HL-60 (cell line): ENCODE data around the gene HECW1.

Source experiments
- DNase-seq, 2 experiments: peaks; one replicate each; pipeline ENCODE4 v3.0.0-alpha.2; 2010 to 2020; ENCODE audit warnings: low read depth in 1 of 2, low spot score in 1 of 2
- H3K27ac ChIP-seq: fragments of 250-450 bp; sonication (Bioruptor Pico); replicated peaks from 2 replicates; pipeline ENCODE4 v1.5.1; 2020; ENCODE audit warnings: mild to moderate bottlenecking, moderate library complexity
- H3K27me3 ChIP-seq: fragments of 250-450 bp; sonication (Bioruptor Pico); 2 replicates; pipeline ENCODE4 v1.5.1; 2021; ENCODE audit warnings: mild to moderate bottlenecking, moderate library complexity; ENCODE audit not compliant: insufficient read depth, poor library complexity, severe bottlenecking
- H3K4me3 ChIP-seq: replicated peaks from 2 replicates; pipeline ENCODE4 v1.5.1; 2011; ENCODE audit warnings: mild to moderate bottlenecking, control low read depth, low read length; ENCODE audit not compliant: insufficient read depth
- GABPA ChIP-seq: IDR thresholded peaks from 2 replicates; pipeline ENCODE4 v1.6.1; 2012; ENCODE audit warnings: low read depth
- POLR2AphosphoS5 ChIP-seq: IDR thresholded peaks from 2 replicates; pipeline ENCODE4 v1.6.1; 2012; ENCODE audit warnings: low read depth
- SPI1 ChIP-seq: IDR thresholded peaks from 2 replicates; pipeline ENCODE4 v1.6.1; 2012; ENCODE audit warnings: low read depth, mild to moderate bottlenecking, borderline replicate concordance
- TF ChIP-seq, protein P1 (sequence below): IDR thresholded peaks from 2 replicates; pipeline ENCODE4 v1.6.1; 2012; ENCODE audit warnings: low read depth; ENCODE audit not compliant: insufficient replicate concordance
- TF ChIP-seq, protein P2 (sequence below): IDR thresholded peaks from one replicate; pipeline ENCODE4 v1.5.1; 2011; ENCODE audit warnings: low read length, control low read depth, inconsistent platforms; ENCODE audit not compliant: insufficient read depth

HECW1 gene

DNA sequence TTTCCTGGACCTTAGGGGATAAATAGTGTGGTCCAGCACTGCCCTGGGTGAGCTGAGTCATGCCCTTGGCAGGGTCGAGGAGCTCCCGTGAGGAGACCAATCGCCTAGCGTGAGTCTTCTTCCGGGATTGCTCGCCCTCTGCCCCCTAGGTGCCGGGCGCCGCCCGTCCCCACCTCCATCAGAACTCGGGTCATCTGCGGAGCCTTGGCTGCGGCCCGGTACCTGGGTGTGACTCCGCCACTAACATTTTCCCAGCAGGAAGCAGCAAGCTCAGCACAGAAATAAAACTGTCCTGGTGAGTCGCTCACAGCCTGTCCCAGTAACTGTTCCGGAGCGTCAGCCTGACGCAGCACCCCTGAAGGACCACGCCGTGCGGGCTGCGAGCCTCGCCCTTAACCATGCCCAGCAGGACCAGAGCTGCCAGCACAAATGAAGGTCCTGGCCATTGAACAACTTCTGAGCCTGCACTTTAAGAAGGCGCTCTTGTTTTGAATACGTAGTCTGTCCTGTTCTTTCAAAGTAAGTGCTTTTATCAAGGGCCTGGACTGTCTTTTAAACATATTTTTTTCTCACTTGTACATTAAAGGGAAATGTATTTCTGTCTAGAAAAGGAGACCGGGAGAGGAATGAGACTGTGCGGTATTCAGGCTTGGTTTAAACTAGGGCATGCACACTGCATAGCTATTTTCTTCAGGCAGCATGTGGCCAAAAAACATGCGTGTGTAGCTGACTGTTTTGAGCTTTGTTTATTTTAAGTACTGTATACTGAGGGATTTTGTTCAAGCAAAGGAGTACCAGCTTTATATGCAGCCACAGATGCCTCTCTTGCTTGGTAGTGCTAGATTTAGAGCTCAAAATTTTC, 136.7 kb downstream of the HECW1 start:
- TF ChIP-seq POLR2AphosphoS5 (no peak), GABPA (no peak), SPI1 (no peak)
- TF ChIP-seq, protein P1, sequence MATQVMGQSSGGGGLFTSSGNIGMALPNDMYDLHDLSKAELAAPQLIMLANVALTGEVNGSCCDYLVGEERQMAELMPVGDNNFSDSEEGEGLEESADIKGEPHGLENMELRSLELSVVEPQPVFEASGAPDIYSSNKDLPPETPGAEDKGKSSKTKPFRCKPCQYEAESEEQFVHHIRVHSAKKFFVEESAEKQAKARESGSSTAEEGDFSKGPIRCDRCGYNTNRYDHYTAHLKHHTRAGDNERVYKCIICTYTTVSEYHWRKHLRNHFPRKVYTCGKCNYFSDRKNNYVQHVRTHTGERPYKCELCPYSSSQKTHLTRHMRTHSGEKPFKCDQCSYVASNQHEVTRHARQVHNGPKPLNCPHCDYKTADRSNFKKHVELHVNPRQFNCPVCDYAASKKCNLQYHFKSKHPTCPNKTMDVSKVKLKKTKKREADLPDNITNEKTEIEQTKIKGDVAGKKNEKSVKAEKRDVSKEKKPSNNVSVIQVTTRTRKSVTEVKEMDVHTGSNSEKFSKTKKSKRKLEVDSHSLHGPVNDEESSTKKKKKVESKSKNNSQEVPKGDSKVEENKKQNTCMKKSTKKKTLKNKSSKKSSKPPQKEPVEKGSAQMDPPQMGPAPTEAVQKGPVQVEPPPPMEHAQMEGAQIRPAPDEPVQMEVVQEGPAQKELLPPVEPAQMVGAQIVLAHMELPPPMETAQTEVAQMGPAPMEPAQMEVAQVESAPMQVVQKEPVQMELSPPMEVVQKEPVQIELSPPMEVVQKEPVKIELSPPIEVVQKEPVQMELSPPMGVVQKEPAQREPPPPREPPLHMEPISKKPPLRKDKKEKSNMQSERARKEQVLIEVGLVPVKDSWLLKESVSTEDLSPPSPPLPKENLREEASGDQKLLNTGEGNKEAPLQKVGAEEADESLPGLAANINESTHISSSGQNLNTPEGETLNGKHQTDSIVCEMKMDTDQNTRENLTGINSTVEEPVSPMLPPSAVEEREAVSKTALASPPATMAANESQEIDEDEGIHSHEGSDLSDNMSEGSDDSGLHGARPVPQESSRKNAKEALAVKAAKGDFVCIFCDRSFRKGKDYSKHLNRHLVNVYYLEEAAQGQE = no peak
- TF ChIP-seq, protein P2, sequence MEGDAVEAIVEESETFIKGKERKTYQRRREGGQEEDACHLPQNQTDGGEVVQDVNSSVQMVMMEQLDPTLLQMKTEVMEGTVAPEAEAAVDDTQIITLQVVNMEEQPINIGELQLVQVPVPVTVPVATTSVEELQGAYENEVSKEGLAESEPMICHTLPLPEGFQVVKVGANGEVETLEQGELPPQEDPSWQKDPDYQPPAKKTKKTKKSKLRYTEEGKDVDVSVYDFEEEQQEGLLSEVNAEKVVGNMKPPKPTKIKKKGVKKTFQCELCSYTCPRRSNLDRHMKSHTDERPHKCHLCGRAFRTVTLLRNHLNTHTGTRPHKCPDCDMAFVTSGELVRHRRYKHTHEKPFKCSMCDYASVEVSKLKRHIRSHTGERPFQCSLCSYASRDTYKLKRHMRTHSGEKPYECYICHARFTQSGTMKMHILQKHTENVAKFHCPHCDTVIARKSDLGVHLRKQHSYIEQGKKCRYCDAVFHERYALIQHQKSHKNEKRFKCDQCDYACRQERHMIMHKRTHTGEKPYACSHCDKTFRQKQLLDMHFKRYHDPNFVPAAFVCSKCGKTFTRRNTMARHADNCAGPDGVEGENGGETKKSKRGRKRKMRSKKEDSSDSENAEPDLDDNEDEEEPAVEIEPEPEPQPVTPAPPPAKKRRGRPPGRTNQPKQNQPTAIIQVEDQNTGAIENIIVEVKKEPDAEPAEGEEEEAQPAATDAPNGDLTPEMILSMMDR = no peak
- Histone ChIP-seq H3K27ac (no peak overlapping the region), H3K4me3 (no peak overlapping the region), H3K27me3 (peaks cover 4% of the 10 kb centered on the region)
- DNase-seq = no peak

DNA sequence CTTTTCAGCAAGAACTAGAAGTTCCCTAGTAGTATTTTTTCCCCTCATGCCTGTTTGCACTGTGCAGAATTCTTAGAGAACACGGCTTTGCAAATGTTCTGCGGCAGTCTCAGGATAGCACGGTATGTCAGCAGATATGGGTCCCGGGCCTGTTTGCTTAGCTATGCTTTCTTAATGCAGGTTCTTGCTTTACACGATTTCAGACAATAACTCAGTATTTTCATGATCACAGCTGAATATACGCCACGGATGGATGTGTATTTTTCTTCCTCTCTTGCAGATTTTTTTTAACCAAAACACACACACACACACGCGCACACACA, 137.3 kb downstream of the HECW1 start:
- TF ChIP-seq GABPA (no peak), SPI1 (no peak), POLR2AphosphoS5 (no peak)
- TF ChIP-seq, protein P1 = no peak
- TF ChIP-seq, protein P2 = no peak
- H3K27ac ChIP-seq = no peak overlapping the region
- H3K4me3 ChIP-seq = no peak overlapping the region
- peaks cover 4% of the 10 kb centered on the region for H3K27me3 ChIP-seq
- no peak for DNase-seq

DNA sequence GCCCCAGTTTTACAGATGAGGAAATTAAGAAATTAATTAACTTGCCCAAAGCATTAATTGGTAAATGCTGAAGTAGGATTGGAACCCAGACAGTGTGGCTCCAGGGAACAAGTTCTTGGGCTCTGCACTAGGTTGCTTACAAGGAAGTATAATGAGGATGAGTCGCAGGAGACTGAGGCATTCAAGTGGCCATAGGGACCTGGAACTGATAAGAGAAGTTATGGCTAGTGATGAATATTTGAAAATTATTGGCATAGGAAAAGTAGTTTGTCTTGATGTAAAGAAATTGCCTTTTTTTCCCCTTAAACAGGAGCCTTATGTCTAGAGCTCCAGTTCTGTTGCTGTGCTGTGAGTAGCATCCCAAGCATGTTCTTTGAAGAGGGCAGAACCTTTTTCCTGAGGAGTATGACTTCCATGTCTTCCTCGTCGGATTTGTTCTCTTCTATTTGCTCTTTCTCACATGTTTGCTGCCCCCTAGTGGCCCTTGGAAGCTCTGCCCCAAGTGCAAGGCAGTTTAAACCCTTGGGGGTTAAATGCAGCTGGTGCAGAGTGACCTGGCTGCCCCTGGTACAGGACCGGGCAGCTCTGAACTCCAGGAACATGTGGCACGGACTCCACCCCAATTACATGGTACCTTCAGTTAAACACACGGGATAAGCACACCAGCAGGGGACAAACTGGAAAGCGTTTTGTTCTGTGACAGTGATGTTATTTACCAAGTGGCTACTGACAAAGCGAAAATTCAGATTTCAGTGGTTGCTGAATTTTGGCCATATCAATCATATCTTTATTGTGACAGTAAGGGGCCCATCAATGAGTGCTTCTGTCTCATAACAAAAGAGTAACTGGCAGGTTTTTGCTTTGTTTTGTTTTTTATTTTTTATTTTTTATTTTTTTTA, 148.8 kb downstream of the HECW1 start:
- Histone ChIP-seq H3K4me3 (no peak overlapping the region), H3K27me3 (no peaks in the 10 kb centered on the region), H3K27ac (no peak overlapping the region)
- TF ChIP-seq, protein P2 = peak; percentile 82
- TF ChIP-seq, protein P1 = no peak
- DNase-seq = peak; percentile 12 to 75
